Activated T-helper 1 cell treated with anti-CD3 and anti-CD28 coated beads, Interleukin-12 subunit alpha, Interleukin-12 subunit beta, Interleukin-2, Interleukin-4 antibody, amounts not matched to agents 30 ng/mL and 10 ng/mL and 1 ng/mL, durations not matched to agents 14 hours and 24 hours and 36 hours (primary cell): ENCODE measurements around the gene TBC1D5. TPM values are rescaled to one million over a fixed set of nuclear protein-coding genes. Genes with fewer than 3 reads are reported as not detected.

Source experiments
- DNase-seq: peaks from one replicate; pipeline ENCODE4 v3.0.0; 2021; ENCODE audit warnings: low spot score
- H3K27ac Mint-ChIP-seq: one replicate; pipeline ENCODE4 v1.8.0; 2021; ENCODE audit warnings: mild to moderate bottlenecking, mixed read lengths
- H3K27me3 Mint-ChIP-seq: one replicate; pipeline ENCODE4 v1.8.0; 2022; ENCODE audit warnings: mild to moderate bottlenecking, moderate library complexity, mixed read lengths; ENCODE audit not compliant: insufficient read depth
- H3K36me3 Mint-ChIP-seq: one replicate; pipeline ENCODE4 v1.8.0; 2021; ENCODE audit warnings: low read depth, mixed read lengths
- H3K4me1 Mint-ChIP-seq: one replicate; pipeline ENCODE4 v1.8.0; 2021; ENCODE audit warnings: low read depth, mixed read lengths
- H3K4me3 Mint-ChIP-seq: one replicate; pipeline ENCODE4 v1.8.0; 2021; ENCODE audit warnings: mild to moderate bottlenecking, moderate library complexity, mixed read lengths
- H3K9me3 Mint-ChIP-seq: one replicate; pipeline ENCODE4 v1.8.0; 2021; ENCODE audit warnings: mixed read lengths
- intact Hi-C: fragments of 100-400 bp; cut with micrococcal nuclease; formaldehyde crosslinking; loops from one replicate; pipeline ENCODE4 v1.15.1; 2024
- total RNA-seq: library from RNA; stranded (reverse); gene quantifications from 2 replicates; pipeline ENCODE4 v1.2.3, GENCODE V29; 2022

Gene TBC1D5
- total RNA-seq, 1 donor from 2014 or later: 31.4 TPM

GRCh38 chr3:17278006-17278405 is 464.4 kb downstream of the TBC1D5 start:
- H3K4me1 Mint-ChIP-seq: no peaks in the 10 kb centered on the region
- no peak overlapping the region for H3K27ac Mint-ChIP-seq
- no peaks in the 10 kb centered on the region for H3K36me3 Mint-ChIP-seq
- peaks cover 2% of the 10 kb centered on the region for H3K27me3 Mint-ChIP-seq
- intact Hi-C loops: no loop called here
- no peak for DNase-seq
- H3K4me3 Mint-ChIP-seq: no peak overlapping the region
- H3K9me3 Mint-ChIP-seq: no peaks in the 10 kb centered on the region

GRCh38 chr3:17266846-17267245 is 475.6 kb downstream of the TBC1D5 start:
- no peaks in the 10 kb centered on the region for H3K9me3 Mint-ChIP-seq
- peaks cover 3% of the 10 kb centered on the region for H3K27me3 Mint-ChIP-seq
- no peak overlapping the region for H3K4me3 Mint-ChIP-seq
- DNase-seq: no peak
- intact Hi-C loops: no loop called here
- H3K27ac Mint-ChIP-seq: no peak overlapping the region
- H3K36me3 Mint-ChIP-seq: no peaks in the 10 kb centered on the region
- H3K4me1 Mint-ChIP-seq: no peaks in the 10 kb centered on the region

GRCh38 chr3:17261627-17262369 is 480.6 kb downstream of the TBC1D5 start:
- no peak overlapping the region for H3K4me3 Mint-ChIP-seq
- DNase-seq: no peak
- no peaks in the 10 kb centered on the region for H3K36me3 Mint-ChIP-seq
- H3K27me3 Mint-ChIP-seq: peaks cover 3% of the 10 kb centered on the region
- intact Hi-C loops: no loop called here
- H3K27ac Mint-ChIP-seq: no peak overlapping the region
- no peaks in the 10 kb centered on the region for H3K9me3 Mint-ChIP-seq
- no peaks in the 10 kb centered on the region for H3K4me1 Mint-ChIP-seq

- Mint-ChIP-seq H3K36me3 (no peaks in the 10 kb centered on the region), H3K9me3 (no peaks in the 10 kb centered on the region), H3K27ac (no peak overlapping the region), H3K4me3 (no peak overlapping the region), H3K27me3 (peaks cover 6% of the 10 kb centered on the region), H3K4me1 (no peaks in the 10 kb centered on the region)
- intact Hi-C loops: no loop called here
- no peak for DNase-seq
Measured at GRCh38 chr3:17260257-17260656, 482.2 kb downstream of the TBC1D5 start.

GRCh38 chr3:17259685-17260084 is 482.7 kb downstream of the TBC1D5 start:
- peaks cover 4% of the 10 kb centered on the region for H3K27me3 Mint-ChIP-seq
- H3K4me3 Mint-ChIP-seq: no peak overlapping the region
- H3K9me3 Mint-ChIP-seq: no peaks in the 10 kb centered on the region
- DNase-seq: no peak
- intact Hi-C loops: loop anchor here (1.0 kb wide), 3 partner anchors 154 to 658 kb away; no protein-coding TSS in a partner anchor
- H3K4me1 Mint-ChIP-seq: no peaks in the 10 kb centered on the region
- H3K27ac Mint-ChIP-seq: no peak overlapping the region
- no peaks in the 10 kb centered on the region for H3K36me3 Mint-ChIP-seq

GRCh38 chr3:17258823-17259436 is 483.5 kb downstream of the TBC1D5 start:
- no peak overlapping the region for H3K27ac Mint-ChIP-seq
- H3K4me3 Mint-ChIP-seq: no peak overlapping the region
- no peaks in the 10 kb centered on the region for H3K36me3 Mint-ChIP-seq
- no peaks in the 10 kb centered on the region for H3K4me1 Mint-ChIP-seq
- H3K9me3 Mint-ChIP-seq: no peaks in the 10 kb centered on the region
- no peak for DNase-seq
- intact Hi-C loops: loop anchor here (1.0 kb wide), 3 partner anchors 154 to 658 kb away; no protein-coding TSS in a partner anchor
- H3K27me3 Mint-ChIP-seq: peaks cover 3% of the 10 kb centered on the region

GRCh38 chr3:17257269-17257668 is 485.2 kb downstream of the TBC1D5 start:
- no peak for DNase-seq
- Mint-ChIP-seq H3K36me3 (no peaks in the 10 kb centered on the region), H3K4me3 (no peak overlapping the region), H3K9me3 (no peaks in the 10 kb centered on the region), H3K27ac (no peak overlapping the region), H3K27me3 (peaks cover 3% of the 10 kb centered on the region), H3K4me1 (no peaks in the 10 kb centered on the region)
- intact Hi-C loops: no loop called here

GRCh38 chr3:17243621-17244020 is 498.8 kb downstream of the TBC1D5 start:
- intact Hi-C loops: no loop called here
- Mint-ChIP-seq H3K27me3 (peaks cover 2% of the 10 kb centered on the region), H3K4me3 (no peak overlapping the region)

GRCh38 chr3:17239417-17239816 is 503.0 kb downstream of the TBC1D5 start:
- intact Hi-C loops: no loop called here
- Mint-ChIP-seq H3K27ac (no peak overlapping the region), H3K36me3 (no peaks in the 10 kb centered on the region)

More at GRCh38 chr3:17243621-17244020, 498.8 kb downstream of the TBC1D5 start:
- no peaks in the 10 kb centered on the region for H3K9me3 Mint-ChIP-seq
- no peaks in the 10 kb centered on the region for H3K4me1 Mint-ChIP-seq
- DNase-seq: no peak
- H3K27ac Mint-ChIP-seq: no peak overlapping the region
- H3K36me3 Mint-ChIP-seq: no peaks in the 10 kb centered on the region

GRCh38 chr3:17238023-17238422 is 504.4 kb downstream of the TBC1D5 start:
- intact Hi-C loops: no loop called here
- no peak overlapping the region for H3K27ac Mint-ChIP-seq
- no peaks in the 10 kb centered on the region for H3K36me3 Mint-ChIP-seq
- H3K4me3 Mint-ChIP-seq: no peak overlapping the region
- H3K9me3 Mint-ChIP-seq: no peaks in the 10 kb centered on the region
- peaks cover 2% of the 10 kb centered on the region for H3K27me3 Mint-ChIP-seq
- peaks cover 6% of the 10 kb centered on the region for H3K4me1 Mint-ChIP-seq
- no peak for DNase-seq

More at GRCh38 chr3:17239417-17239816, 503.0 kb downstream of the TBC1D5 start:
- Mint-ChIP-seq H3K4me3 (no peak overlapping the region), H3K4me1 (no peaks in the 10 kb centered on the region), H3K27me3 (peaks cover 2% of the 10 kb centered on the region), H3K9me3 (no peaks in the 10 kb centered on the region)
- DNase-seq: no peak

- intact Hi-C loops: no loop called here
- no peaks in the 10 kb centered on the region for H3K9me3 Mint-ChIP-seq
- no peaks in the 10 kb centered on the region for H3K27me3 Mint-ChIP-seq
- H3K27ac Mint-ChIP-seq: no peak overlapping the region
- peaks cover 13% of the 10 kb centered on the region for H3K4me1 Mint-ChIP-seq
- H3K4me3 Mint-ChIP-seq: no peak overlapping the region
- H3K36me3 Mint-ChIP-seq: no peaks in the 10 kb centered on the region
- DNase-seq: no peak
Measured at GRCh38 chr3:17235310-17235709, 507.1 kb downstream of the TBC1D5 start.

- Mint-ChIP-seq H3K27ac (no peak overlapping the region), H3K36me3 (no peaks in the 10 kb centered on the region), H3K27me3 (no peaks in the 10 kb centered on the region), H3K4me1 (peaks cover 13% of the 10 kb centered on the region), H3K9me3 (no peaks in the 10 kb centered on the region), H3K4me3 (no peak overlapping the region)
- no peak for DNase-seq
- intact Hi-C loops: loop anchor here (5.0 kb wide), 3 partner anchors 147 to 947 kb away; no protein-coding TSS in a partner anchor
Measured at GRCh38 chr3:17234382-17234781, 508.0 kb downstream of the TBC1D5 start.

GRCh38 chr3:17233398-17233800 is 509.0 kb downstream of the TBC1D5 start:
- Mint-ChIP-seq H3K27ac (no peak overlapping the region), H3K9me3 (no peaks in the 10 kb centered on the region), H3K4me1 (peaks cover 13% of the 10 kb centered on the region), H3K4me3 (no peak overlapping the region), H3K27me3 (no peaks in the 10 kb centered on the region), H3K36me3 (no peaks in the 10 kb centered on the region)
- peak; percentile 27 for DNase-seq
- intact Hi-C loops: loop anchor here (1.0 to 5.0 kb wide), 10 partner anchors 51 to 969 kb away; partner anchors contain the start of genes DPH3, OXNAD1 and PLCL2
